CD4-positive, alpha-beta T cell treated with Interleukin-10 for 1 hour (primary cell): Measurements from ENCODE around the gene ARFGAP3.

Source experiments
- DNase-seq: peaks from one replicate; pipeline ENCODE4 v3.0.0-alpha.2; 2020

ARFGAP3 gene

GRCh38 chr22:42883970-42884369, 26.9 kb upstream of the ARFGAP3 start:
- no peak for DNase-seq

- no peak for DNase-seq
Measured at GRCh38 chr22:42883121-42883520, 26.0 kb upstream of the ARFGAP3 start.

DNA sequence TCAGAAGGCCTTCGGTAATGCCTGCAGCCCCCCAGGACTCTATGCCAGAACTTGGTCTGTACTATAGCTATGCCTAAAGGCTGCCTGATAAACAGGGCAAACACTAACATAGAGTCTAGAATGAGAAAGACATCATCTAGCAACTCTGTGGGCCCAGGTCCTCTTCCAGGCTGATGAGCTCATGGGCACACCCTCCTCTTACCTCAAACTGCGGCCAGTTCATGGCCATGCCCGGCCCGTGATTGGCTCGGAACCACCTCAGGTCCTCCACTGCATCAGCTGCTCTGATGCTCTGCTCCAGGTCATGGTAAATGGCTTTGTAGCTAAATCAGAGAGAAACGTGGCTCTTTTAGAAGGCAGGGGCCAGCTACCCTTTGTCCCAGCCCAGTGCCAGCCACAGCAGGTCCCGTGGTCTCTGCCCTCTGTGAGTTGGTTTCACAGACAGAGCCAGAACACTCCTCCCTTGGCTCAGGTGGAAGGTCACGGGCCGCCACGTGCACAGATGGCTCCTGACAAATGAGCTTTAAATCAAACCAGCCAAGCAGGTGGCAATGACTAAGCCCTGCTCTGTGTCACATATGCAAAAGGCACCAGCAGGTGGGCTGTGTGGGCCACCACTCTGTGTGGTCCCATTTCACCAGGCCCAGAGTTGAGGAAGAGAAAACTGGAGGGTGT, 25.0 kb upstream of the ARFGAP3 start:
- DNase-seq, result no peak

- no peak for DNase-seq
Measured at GRCh38 chr22:42881298-42881697, 24.2 kb upstream of the ARFGAP3 start.

DNA sequence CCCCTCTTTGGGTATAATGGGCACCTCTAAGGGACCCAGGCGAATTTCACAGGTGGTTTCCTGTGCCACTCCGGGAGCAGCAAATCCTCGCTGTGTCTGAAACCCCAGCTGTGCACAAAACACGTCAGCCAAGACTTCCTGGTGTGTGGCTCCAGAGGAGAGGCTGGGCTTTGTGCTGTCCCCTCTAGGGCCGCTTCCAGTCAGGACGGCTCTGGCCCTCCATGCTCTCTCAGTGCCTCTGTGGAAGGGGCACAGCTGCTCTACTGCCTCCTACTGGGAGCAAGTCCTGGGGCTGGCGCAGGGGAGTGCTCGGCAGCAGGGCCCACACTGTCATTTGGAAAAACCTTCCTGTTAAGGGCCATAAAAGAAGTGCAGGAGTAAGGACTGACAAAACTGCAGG, 23.7 kb upstream of the ARFGAP3 start:
- DNase-seq, result no peak

DNA sequence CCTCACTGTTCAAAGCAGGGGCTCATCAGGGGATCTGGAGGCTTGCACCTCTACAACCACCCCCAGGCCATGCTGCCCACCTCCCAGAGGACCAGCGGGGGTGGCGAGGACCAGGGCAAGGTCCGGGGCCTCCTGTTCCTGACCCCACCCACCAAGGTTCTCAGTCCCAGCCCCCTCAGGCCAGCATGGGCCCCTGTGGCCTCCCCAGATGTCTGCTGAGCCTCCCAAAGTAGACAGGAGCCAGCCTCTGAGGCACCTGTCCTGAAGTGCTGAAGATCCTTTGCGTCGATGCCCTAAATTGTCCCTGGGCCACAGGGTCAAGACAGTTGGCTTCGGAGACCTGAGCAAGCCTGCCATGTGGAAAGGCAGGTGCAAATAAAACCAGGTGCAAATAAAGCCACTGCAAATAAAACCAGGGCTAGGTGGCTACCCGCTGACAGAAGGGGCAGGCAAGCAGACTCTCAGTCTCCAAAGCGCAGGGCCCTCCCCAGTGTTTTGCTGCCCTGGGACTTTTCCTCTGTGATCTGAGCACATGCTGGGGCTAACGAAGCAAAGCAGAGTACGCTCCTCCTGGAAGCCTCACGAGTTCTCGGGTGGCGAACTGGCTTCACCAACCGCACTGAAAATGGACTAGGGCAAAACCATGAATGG, 22.4 kb upstream of the ARFGAP3 start:
- no peak for DNase-seq

GRCh38 chr22:42878561-42879305, 21.7 kb upstream of the ARFGAP3 start:
- no peak for DNase-seq

GRCh38 chr22:42877597-42878340, 20.7 kb upstream of the ARFGAP3 start:
- DNase-seq, result no peak

GRCh38 chr22:42877158-42877557, 20.1 kb upstream of the ARFGAP3 start:
- no peak for DNase-seq

GRCh38 chr22:42876041-42876440, 19.0 kb upstream of the ARFGAP3 start:
- DNase-seq, result no peak

DNA sequence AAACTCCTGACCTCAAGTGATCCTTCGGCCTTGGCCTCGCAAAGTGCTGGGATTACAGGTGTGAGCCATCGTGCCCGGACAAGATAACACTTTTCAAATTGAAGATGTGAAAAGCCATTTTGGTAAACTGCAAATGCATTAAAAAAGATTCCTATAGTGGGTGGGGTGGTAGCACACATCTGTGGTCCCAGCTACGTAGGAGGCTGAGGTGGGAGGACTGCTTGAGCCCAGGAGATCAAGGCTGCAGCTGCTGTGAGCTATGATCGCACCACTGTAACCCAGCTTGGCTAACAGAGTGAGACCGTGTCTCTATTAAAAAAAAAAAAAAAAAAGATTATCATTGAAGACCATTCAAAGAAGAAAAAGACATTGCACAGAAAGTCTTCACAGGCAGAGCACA, 16.9 kb upstream of the ARFGAP3 start:
- no peak for DNase-seq

DNA sequence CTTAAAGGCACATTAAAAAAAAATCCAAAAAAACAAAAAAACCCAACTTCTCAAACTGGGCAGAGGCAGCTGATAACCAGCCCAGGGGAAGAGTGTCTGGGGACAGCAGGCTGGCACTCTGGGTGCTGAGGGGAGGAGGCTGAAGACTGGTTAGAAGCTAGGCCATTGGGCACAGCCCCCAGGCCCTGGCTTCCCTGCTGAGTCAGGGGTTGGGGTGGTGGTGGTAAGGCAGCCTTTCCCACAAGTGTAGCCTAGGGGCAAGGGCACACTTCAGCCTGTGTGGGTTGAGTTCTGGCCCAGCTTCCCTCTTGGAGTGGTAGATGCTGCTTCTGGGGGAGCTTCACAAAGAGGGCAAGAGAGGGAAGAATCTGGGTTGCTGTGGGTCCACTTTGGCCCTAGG, 16.3 kb upstream of the ARFGAP3 start:
- DNase-seq, result no peak

DNA sequence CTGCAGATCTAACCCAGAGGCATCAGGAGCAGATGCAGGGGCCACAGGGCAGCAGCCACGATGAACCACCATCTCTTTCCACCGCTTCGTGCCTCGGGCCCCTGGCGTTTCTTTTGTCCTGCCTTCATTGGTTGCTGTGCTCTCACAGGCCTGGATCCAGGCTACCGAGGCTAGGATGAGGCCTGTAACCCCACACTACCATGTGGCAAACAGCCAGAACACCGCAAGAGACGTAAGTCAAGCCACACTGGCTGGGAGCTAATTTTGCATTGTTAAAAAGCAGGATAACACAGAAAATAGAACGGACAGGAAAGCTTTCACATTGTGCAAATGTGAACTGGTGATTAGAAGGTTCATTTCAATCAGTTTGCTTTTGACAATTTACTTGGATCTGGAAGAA, 15.7 kb upstream of the ARFGAP3 start:
- no peak for DNase-seq

DNA sequence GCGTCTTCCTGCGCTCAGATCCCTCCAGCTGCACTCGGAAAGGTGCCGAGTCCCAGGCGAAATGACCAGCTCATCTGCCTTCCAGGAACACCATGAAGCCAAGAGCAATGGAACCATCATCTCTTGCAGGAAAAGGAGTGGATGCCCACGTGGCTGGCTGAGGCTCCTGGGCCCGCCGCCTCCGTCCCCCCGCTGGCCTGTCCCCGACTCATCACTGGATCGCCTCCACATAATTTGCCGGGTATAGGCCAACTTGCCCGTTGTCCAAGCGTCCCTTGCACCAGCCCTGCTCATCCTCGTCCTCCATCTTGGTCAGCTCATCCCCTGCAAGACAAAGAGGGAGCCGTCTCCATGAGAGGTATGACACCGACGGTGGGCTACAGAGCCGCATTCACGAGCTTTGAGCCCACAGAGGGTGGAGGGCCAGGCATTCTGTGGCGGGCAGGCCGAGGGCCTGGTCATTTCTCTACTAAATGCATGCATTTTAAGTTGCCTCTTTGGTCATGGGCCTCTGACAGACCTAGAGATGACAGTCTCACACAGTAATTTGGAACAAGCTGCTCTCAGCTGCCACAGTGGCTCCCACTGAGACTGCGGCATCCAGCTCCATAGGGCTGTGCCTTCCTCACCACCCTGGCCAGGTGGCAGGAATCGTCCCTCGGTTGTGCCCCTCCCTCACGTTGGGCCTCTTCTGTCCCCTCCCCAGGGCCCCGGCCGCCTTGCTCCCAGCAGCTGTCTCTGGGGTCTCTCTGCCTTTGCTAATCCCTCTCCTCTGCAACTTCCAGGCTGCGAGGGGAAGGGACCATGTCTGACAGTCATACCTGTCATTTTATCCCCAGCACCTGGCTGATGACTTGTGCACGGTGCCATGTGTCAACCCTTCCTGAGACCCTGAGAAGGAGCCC, 14.3 kb upstream of the ARFGAP3 start:
- no peak for DNase-seq

DNA sequence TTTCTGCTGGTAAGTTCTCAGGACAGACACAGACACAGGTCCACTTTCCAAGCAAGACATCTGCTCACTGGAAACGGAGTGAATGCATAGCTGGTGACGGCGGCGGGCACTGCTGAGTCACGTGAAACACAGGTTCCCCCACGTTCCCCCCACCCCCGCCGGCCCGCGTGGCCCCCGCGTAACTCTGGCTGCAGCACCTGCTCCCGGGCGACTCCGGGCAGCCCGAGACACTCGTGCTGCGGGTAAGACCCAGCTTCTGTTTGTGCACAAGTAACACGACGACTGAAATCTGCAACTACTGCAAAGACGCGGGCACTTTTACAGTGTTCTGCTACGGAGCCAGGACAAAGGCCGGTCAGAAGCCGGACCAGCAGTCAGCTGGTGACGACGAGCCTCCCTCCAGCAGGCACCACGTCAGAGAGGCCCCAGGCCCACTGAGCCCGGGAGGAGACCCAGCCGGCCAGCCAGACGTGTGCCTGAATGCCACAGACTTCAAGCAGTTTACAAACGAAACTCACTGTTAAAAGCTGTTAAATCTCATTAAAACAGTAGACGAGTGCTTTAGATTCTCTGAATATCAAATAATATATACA, 12.9 kb upstream of the ARFGAP3 start:
- DNase-seq, result no peak

- no peak for DNase-seq
Measured at GRCh38 chr22:42869463-42869862, 12.4 kb upstream of the ARFGAP3 start.

DNA sequence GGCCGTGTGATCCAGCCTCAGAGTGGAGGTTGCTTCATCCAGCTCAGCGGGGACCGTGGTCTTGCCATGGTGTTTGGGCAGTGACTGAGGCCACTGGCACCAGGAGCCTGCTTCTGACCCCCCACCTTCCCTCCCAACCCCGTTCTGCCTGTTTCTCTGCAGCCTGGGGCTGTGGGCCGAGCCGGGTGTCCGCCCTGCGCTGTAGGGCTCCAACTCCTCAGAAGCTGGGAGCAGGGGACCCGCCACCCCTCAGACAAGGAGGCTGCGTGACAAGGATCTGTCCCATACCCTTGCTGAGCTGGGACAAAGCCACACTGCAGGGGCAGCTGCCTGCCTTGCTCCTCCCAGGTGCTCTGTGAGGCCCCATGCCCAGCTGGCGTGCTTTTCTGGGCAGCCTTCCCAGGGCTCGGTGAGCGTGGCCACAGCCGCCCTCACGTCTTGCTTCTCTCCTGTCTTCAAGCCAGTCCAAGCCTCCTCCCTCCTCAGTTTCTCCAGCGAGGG, 11.7 kb upstream of the ARFGAP3 start:
- DNase-seq, result no peak

- DNase-seq, result no peak
Measured at GRCh38 chr22:42866100-42866499, 9.0 kb upstream of the ARFGAP3 start.

DNA sequence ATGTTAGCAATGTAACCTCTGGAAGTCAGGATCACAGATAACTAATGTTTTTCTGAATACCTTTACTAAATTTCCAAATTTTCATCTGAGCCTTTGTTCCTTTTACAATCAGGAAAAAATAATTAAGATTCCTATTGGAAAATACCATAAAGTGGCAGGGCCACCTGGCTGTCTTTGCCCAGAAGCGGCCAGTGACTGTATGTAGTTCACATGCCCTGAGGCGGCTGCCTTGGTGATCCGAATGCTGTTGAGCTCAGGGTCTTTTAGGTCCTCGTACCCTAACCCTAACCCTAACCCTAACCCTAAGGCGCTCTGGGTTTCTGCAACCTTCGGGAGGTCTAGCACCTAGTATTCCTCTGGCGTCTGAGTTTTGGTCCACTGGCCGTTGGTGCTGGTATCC, 8.5 kb upstream of the ARFGAP3 start:
- no peak for DNase-seq

DNA sequence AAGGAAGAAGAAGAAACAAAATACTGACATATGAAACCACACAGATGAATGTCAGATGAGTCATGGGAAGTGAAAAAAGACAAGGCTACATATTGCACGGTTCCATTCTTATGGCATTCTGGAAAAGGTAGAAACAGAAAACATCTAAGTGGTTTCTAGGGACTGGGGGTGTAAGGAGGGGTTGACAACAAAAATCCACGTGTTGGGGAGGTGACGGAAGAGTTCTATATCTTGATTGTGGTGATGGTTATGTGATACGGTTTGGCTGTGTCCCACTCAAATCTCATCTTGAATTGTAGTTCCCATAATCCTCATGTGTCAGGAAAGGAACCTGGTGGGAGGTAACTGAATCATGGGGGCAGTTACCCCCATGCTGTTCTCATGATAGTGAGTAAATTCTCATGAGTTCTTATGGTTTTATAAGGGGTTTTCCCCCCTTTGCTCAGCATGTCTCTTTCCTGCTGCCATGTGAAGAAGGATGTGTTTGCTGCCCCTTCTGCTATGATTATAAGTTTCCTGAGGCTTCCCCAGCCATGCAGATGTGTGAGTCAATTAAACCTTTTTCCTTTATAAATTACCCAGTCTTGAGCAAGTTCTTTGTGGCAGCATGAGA, 6.4 kb upstream of the ARFGAP3 start:
- DNase-seq, result no peak

DNA sequence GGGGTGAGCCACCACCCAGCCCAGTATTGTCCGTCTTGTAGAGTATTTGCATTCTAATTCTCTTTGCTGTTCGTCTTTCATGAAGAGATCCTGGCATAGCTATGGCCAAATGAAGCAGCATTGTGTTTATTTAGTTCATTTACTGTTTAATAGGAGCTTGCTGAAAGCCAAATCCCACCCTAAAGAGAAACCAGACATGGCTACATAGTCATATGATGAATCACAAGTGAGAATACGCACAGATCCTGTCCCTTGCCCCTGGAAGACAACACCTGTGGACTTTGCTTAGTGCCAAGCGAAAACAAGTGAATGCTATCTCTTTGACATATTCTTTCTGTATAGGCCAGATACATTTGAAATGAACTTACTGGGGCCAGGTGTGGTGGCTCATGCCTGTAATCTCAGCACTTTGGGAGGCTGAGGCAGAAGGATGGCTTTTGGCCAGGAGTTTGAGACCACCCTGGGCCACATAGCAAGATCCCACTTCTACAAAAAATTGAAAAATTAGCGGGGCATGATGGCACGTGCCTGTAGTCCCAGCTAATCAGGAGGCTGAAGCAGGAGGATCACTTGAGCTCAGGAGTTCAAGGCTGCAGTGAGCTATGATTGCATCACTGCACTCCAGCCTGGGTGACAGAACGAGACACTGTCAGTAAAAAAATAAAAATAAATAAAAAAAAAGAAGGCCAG, 5.1 kb upstream of the ARFGAP3 start:
- DNase-seq, result no peak
